ENCODE data around the gene GLIS1.

GRCh38 chr1:53512807-53513755, 225.9 kb downstream of the GLIS1 start:
- TF ChIP-seq POLR2A (IDR thresholded peaks at IDR 0.05), result no peak
- TF ChIP-seq CTCF (IDR thresholded peaks at IDR 0.05), result no peak

Data from vagina (tissue), 2 donors.